LNCAP (cell line): ENCODE measurements around the gene PLEKHG3.

Experiments used
- TF ChIP-seq, protein P1 (sequence below): fragments of 450-650 bp; IDR thresholded peaks from 2 replicates; pipeline ENCODE4 v1.5.1; 2017; ENCODE audit warnings: mild to moderate bottlenecking

PLEKHG3 gene

DNA sequence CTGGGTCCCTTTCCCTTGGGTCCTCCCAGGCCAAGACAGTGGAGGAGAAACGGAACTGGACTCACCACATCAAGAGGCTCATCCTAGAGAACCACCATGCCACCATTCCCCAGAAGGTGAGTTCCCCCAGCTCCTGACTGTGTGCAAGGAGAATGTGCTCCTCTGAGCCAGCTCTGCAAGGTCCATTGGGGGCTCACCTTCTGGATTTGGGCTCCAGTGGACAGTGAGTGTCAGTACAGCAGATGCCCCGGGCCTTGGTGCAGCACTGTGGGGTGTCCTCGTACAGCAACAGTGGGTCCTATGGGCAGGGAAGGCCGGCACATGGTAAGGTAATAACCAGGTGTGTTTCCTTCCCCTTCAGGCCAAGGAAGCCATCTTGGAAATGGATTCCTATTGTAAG is 27.8 kb downstream of the PLEKHG3 start:
- TF ChIP-seq, protein P1, sequence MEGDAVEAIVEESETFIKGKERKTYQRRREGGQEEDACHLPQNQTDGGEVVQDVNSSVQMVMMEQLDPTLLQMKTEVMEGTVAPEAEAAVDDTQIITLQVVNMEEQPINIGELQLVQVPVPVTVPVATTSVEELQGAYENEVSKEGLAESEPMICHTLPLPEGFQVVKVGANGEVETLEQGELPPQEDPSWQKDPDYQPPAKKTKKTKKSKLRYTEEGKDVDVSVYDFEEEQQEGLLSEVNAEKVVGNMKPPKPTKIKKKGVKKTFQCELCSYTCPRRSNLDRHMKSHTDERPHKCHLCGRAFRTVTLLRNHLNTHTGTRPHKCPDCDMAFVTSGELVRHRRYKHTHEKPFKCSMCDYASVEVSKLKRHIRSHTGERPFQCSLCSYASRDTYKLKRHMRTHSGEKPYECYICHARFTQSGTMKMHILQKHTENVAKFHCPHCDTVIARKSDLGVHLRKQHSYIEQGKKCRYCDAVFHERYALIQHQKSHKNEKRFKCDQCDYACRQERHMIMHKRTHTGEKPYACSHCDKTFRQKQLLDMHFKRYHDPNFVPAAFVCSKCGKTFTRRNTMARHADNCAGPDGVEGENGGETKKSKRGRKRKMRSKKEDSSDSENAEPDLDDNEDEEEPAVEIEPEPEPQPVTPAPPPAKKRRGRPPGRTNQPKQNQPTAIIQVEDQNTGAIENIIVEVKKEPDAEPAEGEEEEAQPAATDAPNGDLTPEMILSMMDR = no peak

DNA sequence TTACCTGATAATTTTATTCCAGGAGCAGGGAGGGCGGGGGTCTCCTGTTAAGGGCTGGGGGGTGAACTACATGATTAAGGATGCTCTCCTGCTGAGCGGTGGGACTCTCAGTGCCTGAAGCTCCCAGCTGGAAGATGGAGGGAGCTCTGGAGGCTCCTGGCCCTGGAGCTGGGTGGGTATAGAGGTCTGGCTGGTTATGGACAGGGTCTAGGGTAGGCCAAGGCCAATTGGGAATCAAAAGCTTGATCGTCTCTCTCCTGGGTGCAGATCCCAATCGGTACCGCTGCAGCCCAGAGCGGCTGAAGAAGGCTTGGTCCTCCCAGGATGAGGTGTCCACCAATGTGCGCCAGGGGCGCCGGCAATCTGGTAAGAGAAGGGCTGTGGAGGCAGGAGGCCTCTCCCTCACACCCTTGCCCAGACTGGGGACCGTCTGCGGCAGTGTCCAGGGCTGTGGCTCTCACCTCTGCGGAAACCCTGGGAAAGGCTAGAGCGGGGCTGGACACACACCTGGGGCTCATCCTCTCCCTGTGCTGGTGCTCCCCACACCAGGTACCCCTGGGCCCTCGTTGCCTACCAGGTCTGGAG is 28.4 kb downstream of the PLEKHG3 start:
- TF ChIP-seq, protein P1 = no peak

DNA sequence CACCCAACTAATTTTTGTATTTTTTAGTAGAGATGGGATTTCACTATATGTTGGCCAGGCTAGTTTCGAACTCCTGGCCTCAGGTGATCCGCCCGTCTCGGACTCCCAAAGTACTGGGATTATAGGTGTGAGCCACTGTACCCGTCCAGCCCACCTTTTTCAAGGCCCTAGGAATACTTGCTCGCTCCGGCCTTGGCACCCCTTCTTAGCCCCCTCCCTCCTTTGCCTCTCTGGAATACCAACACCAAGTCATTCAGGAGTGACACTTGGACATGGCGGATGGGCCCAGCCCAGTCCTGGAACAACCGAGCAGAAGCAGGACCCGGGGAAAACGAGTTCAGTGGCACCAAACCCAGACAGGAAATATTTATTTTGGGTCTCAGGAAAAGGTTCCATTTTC is 29.1 kb downstream of the PLEKHG3 start:
- TF ChIP-seq, protein P1 = no peak

DNA sequence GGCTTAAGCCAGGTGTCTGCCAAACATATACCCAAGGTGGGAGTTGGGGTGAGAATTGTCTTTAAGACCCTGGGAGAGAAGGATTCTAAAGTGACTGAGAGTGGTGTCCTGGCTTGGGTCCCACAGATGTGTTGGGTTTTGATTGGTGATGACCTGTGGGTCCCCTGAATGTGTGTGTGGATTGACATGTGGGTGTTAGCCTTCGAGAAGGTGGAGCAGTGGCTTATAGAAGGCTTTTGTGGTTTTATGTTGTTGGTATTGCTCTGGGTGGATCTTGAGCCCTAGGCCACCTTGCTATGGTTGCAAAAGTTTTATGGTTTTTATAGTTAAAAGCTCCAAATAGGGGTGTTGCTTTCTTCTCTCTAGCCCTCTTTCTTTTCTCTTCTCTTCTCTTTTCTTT is 29.7 kb downstream of the PLEKHG3 start:
- TF ChIP-seq, protein P1 = no peak

DNA sequence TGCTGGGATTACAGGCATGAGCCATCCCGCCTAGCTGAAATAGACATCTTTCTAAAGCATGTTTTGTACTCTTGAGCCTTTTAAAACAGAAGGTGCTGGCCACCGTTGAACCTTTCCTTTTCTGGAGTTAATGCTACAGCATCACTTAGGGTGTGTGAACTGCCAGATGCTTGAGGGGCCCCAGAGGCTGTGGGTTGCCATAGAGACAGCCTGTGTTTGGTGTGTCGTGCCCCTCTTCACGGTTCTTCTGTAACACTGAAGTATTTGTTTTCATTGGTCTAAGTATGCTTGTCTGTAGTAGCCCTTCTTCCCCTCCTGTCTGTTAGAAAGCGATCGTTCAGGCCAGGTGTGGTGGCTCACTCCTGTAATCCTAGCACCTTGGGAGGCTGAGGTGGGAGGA is 30.8 kb downstream of the PLEKHG3 start:
- TF ChIP-seq, protein P1 = no peak

DNA sequence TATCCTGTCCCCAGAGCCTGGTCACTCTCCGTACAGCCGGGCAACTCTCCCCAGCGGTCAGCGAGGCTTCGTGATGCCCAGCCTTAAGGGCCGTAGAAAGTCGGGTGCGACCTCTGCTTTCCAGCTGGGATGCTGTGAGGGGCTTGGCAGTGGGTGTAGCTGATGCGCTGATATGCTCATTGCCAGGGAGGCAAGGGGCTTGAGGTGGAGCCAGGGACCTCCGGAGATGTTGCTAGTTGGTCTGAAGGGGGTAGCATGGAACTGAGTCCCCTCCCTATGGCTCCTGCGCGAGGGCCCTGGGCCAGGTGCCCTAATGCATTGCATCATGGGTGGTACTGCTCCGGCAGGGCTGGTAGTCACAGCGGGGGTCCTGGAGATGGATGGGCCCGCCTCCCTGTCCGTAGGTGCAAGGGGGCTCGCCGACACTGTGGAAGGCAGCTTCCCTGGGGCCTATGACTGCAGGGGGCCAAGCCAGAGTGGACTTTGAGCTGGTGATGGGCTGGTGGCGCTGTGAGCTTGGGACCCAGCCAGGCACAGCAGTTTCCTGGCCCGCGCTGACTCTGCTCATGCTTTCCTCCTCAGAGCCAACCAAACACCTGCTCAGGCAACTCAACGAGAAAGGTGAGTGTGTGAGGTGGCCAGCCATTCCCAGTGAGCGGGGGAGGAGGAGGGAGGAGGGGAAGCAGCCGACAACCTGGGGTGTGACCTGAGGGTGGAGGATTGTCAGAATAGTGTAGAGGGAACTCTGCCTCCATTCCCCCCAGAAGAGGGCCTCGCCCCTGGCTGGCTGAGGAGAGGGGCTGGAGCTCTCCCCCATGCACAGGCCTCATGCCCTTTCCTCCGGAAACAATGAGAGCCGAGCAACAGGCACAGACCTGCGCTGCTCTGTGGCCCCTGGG is 32.3 kb downstream of the PLEKHG3 start:
- TF ChIP-seq, protein P1 = no peak

DNA sequence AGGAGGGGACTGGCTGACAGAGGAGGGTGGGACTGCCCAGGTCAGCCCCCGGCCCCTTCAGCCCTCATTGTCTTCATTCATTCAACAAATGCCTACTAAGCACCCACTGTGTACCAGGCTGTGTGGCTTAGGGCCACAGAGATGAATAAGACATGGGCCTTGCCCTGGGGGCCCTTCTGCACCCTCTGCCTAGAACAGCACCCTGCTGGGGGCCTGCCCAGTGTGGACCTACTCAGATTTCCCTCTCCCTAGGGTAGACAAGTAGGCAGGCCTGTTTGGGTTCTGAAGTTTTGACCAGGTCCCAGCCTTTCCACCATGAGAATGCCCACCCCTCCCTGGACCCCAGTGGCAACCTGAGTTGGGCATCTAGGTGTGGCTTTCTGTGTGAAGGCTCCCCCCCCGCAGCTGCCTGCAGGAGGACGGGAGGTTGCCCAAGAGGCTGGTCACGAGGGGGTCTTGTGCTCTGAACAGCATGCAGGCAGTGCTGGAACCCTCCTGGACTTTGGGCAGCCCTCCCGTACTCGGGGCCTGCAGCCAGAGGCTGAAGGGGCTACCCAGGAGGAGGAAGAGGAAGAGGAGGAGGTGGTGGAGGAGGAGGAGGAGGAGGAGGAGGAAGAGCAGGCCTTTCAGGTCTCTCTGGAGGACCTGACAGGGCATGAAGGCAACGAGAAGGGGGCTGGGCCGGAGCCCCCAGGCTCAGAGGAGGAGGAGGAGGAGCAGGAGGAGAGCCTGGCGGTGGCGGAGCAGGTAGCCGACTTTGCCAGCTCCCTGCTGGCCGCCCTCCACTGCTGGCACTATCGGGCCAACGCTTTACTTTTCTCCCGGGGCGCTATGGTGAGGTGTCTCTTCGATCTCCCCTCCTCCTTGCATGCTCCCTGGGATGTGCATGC is 33.4 kb downstream of the PLEKHG3 start:
- TF ChIP-seq, protein P1 = no peak
